Mesenchymal stem cell (in vitro differentiated cells and primary cell): Measurements from ENCODE around the gene SLC15A2.

ENCODE experiments used
- DNase-seq: peaks from one replicate; pipeline ENCODE4 v3.0.0-alpha.2; 2013
- H2AFZ ChIP-seq: one replicate; pipeline ENCODE4 v1.6.1; 2013; ENCODE audit warnings: low read depth, mild to moderate bottlenecking, control low read depth, inconsistent platforms, low read length, moderate library complexity
- H2AK5ac ChIP-seq: 2 replicates; pipeline ENCODE4 v1.6.1; 2013; ENCODE audit warnings: low read length, moderate library complexity, mild to moderate bottlenecking, inconsistent platforms; ENCODE audit not compliant: severe bottlenecking
- H2BK120ac ChIP-seq: one replicate; pipeline ENCODE4 v1.6.1; 2013; ENCODE audit warnings: low read depth, mild to moderate bottlenecking, inconsistent platforms, low read length, moderate library complexity
- H2BK12ac ChIP-seq, 2 experiments: one replicate each; pipeline ENCODE4 v1.6.1; 2013; ENCODE audit warnings: inconsistent platforms in 2 of 2, low read length in 2 of 2, mild to moderate bottlenecking in 2 of 2, moderate library complexity in 2 of 2, control low read depth in 1 of 2
- H2BK15ac ChIP-seq: one replicate; pipeline ENCODE4 v1.6.1; 2013; ENCODE audit warnings: mild to moderate bottlenecking, low read depth, inconsistent platforms; ENCODE audit not compliant: poor library complexity, severe bottlenecking
- H2BK5ac ChIP-seq: 2 replicates; pipeline ENCODE4 v1.6.1; 2013; ENCODE audit warnings: low read depth, mild to moderate bottlenecking, low read length, control low read depth, inconsistent platforms; ENCODE audit not compliant: poor library complexity, severe bottlenecking
- H3K14ac ChIP-seq, 2 experiments: one replicate each; pipeline ENCODE4 v1.6.1; 2013; ENCODE audit warnings: inconsistent platforms in 2 of 2, low read length in 2 of 2, control low read depth in 1 of 2, mild to moderate bottlenecking in 1 of 2, moderate library complexity in 1 of 2
- H3K18ac ChIP-seq, 2 experiments: one replicate each; pipeline ENCODE4 v1.6.1; 2013; ENCODE audit warnings: inconsistent platforms in 2 of 2, low read length in 2 of 2, control low read depth in 1 of 2, low read depth in 1 of 2, mild to moderate bottlenecking in 1 of 2
- H3K23ac ChIP-seq, 2 experiments: one replicate each; pipeline ENCODE4 v1.6.1; 2013; ENCODE audit warnings: inconsistent platforms in 2 of 2, low read length in 2 of 2, mild to moderate bottlenecking in 2 of 2, moderate library complexity in 2 of 2, control low read depth in 1 of 2
- H3K27ac ChIP-seq: 2 replicates; pipeline ENCODE4 v1.5.1; 2013; ENCODE audit warnings: mild to moderate bottlenecking, moderate library complexity, low read length, control low read depth, inconsistent platforms; ENCODE audit not compliant: poor library complexity, severe bottlenecking
- H3K27me3 ChIP-seq, 2 experiments: 2 replicates each; pipeline versions ENCODE4 v1.6.1 to v1.7.0; 2013; ENCODE audit warnings: low read length in 2 of 2, mild to moderate bottlenecking in 2 of 2, moderate library complexity in 2 of 2, control low read depth in 1 of 2, inconsistent platforms in 1 of 2; ENCODE audit not compliant: control insufficient read depth in 1 of 2, insufficient read depth in 1 of 2
- H3K36me3 ChIP-seq, 2 experiments: 2 replicates each; pipeline versions ENCODE4 v1.6.1 to v1.7.0; 2013; ENCODE audit warnings: low read length in 2 of 2, control low read depth in 1 of 2, inconsistent platforms in 1 of 2, low read depth in 1 of 2, mild to moderate bottlenecking in 1 of 2; ENCODE audit not compliant: insufficient read depth in 2 of 2, control insufficient read depth in 1 of 2
- H3K4ac ChIP-seq, 2 experiments: one replicate each; pipeline ENCODE4 v1.6.1; 2013; ENCODE audit warnings: inconsistent platforms in 2 of 2, low read length in 2 of 2, mild to moderate bottlenecking in 2 of 2, moderate library complexity in 2 of 2, control low read depth in 1 of 2, low read depth in 1 of 2
- H3K4me1 ChIP-seq: 2 replicates; pipeline ENCODE4 v1.6.1; 2013; ENCODE audit warnings: low read depth, low read length, control low read depth; ENCODE audit not compliant: control insufficient read depth, insufficient read depth
- H3K4me2 ChIP-seq: 2 replicates; pipeline ENCODE4 v1.6.1; 2013; ENCODE audit warnings: low read length, mild to moderate bottlenecking, inconsistent platforms; ENCODE audit not compliant: poor library complexity, severe bottlenecking
- H3K4me3 ChIP-seq, 2 experiments: 2 replicates each; pipeline versions ENCODE4 v1.5.1 to v1.7.0; 2013; ENCODE audit warnings: low read length in 2 of 2, mild to moderate bottlenecking in 2 of 2, control low read depth in 1 of 2, low read depth in 1 of 2; ENCODE audit not compliant: insufficient read depth in 1 of 2
- H3K79me1 ChIP-seq: replicated peaks from 2 replicates; pipeline ENCODE4 v1.6.1; 2013; ENCODE audit warnings: mild to moderate bottlenecking, control low read depth, low read length, inconsistent platforms; ENCODE audit not compliant: poor library complexity, severe bottlenecking
- H3K9ac ChIP-seq: 2 replicates; pipeline ENCODE4 v1.7.0; 2013; ENCODE audit warnings: mild to moderate bottlenecking, low read length, moderate library complexity
- H3K9me3 ChIP-seq: 2 replicates; pipeline ENCODE4 v1.7.0; 2013; ENCODE audit warnings: mild to moderate bottlenecking, low read length; ENCODE audit not compliant: control insufficient read depth
- H4K8ac ChIP-seq: one replicate; pipeline ENCODE4 v1.6.1; 2013; ENCODE audit warnings: inconsistent platforms, mild to moderate bottlenecking, low read length, moderate library complexity
- H4K91ac ChIP-seq: one replicate; pipeline ENCODE4 v1.6.1; 2013; ENCODE audit warnings: mild to moderate bottlenecking, low read length, inconsistent platforms
- WGBS: methylation state at CpG from one replicate; pipeline ENCODE4 v1.1.7; 2013; ENCODE audit warnings: mixed read lengths; 5-methylcytosine and 5-hydroxymethylcytosine counted together

The SLC15A2 gene

DNA sequence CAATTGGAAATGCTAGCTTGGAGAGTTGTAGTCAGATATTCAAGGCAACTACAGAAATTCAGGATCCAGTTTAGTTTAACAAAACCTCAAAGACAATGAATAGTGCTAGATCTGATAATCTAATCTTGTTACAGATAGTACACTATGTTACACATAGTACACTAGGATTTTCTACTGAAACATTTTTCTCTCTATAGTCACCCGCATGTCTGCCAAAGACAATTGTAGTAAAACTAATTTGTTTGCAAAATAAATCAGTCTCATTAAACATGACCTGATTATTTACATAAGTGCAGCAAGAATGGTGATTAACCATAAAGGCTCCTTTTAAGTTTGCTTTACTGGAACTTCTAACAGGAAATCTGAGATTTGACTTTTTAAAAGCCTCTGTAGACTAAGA lies 75.8 kb downstream of the SLC15A2 start:
- H3K79me1 ChIP-seq: no peaks in the 10 kb centered on the region
- no peak overlapping the region for H2BK5ac ChIP-seq
- no peak overlapping the region for H4K91ac ChIP-seq
- no peak overlapping the region for H4K8ac ChIP-seq
- peak; percentile 1 for DNase-seq
- no peak overlapping the region for H2BK120ac ChIP-seq
- H3K9me3 ChIP-seq: peaks cover 7% of the 10 kb centered on the region
- H3K27ac ChIP-seq: no peak overlapping the region
- no CpG with 5 or more reads among the region's 1 CpG for WGBS
- H3K27me3 ChIP-seq: no peaks in the 10 kb centered on the region
- no peak overlapping the region for H3K9ac ChIP-seq
- H2BK12ac ChIP-seq: no peak overlapping the region
- H2AK5ac ChIP-seq: no peak overlapping the region
- no peak overlapping the region for H3K18ac ChIP-seq
- no peaks in the 10 kb centered on the region for H3K36me3 ChIP-seq
- no peak overlapping the region for H3K4me3 ChIP-seq
- no peaks in the 10 kb centered on the region for H3K4me1 ChIP-seq
- no peak overlapping the region for H2BK15ac ChIP-seq
- no peak overlapping the region for H3K4ac ChIP-seq
- H3K14ac ChIP-seq: no peak overlapping the region
- no peak overlapping the region for H3K23ac ChIP-seq
- H3K4me2 ChIP-seq: no peak overlapping the region
- H2AFZ ChIP-seq: no peak overlapping the region

DNA sequence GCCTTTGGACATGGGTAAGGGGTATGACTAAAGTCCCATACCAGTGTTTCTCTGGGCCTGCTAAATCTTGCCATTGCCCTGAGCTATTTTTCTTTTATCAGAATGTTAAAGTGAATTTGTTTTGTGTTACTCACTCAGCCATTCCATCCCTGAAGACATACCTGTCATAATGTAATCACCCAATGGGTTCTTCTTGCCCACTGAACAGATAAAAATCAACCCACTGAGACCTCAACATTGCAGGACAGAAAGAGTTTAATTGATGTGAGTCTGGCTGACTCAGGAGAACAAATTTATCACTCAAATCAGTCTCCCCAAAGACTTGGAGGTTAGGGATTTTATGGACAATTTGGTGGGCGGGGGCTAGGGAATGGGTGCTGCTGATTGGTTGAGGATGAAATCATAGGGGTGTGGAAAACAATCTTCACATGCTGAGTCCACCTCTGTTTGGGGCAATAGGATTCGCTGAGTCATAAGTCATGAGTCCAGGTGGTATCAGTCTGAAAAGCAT lies 80.5 kb downstream of the SLC15A2 start:
- WGBS: 72% methylated on average over 1 of the region's 2 CpGs
- Histone ChIP-seq H4K8ac (no peak overlapping the region), H3K27me3 (no peaks in the 10 kb centered on the region)

DNA sequence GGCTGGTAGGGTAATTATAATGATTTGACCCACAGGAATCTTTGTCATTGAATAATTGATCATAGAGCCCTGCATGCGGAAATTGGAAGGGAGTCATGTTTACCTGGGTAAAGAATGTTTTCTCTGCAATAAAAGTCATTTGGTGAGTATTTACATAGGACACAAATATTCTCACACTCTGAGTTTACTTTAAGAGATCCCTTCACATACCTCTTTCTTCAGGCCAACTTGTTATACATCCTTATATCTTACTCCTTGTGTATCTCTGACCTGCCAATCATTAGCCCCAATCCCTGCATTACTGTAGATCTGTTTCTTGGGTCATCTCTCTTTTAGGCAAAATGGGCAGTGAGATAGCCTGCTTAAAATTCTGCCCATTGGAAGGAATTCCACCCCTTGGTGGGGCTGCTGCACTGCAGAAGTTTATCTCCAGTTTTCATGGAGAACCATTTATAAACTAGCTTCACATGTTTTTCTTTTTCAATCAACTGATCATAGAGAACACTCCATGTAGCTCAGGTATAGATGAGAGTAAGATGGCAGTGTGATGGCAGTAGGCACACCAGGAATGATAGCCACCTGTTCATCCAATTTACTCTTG lies 81.6 kb downstream of the SLC15A2 start:
- no peak overlapping the region for H4K8ac ChIP-seq
- no peak overlapping the region for H2AK5ac ChIP-seq
- H3K23ac ChIP-seq: no peak overlapping the region
- no peak overlapping the region for H3K9ac ChIP-seq
- H3K18ac ChIP-seq: no peak overlapping the region
- no peak overlapping the region for H2BK12ac ChIP-seq
- no peak overlapping the region for H4K91ac ChIP-seq
- H2BK120ac ChIP-seq: no peak overlapping the region
- H3K4me3 ChIP-seq: no peak overlapping the region
- no CpG with 5 or more reads among the region's 1 CpG for WGBS
- DNase-seq: no peak
- no peak overlapping the region for H2BK5ac ChIP-seq
- no peaks in the 10 kb centered on the region for H3K79me1 ChIP-seq
- H3K27me3 ChIP-seq: no peaks in the 10 kb centered on the region
- no peaks in the 10 kb centered on the region for H3K4me1 ChIP-seq
- H3K27ac ChIP-seq: no peak overlapping the region
- H3K36me3 ChIP-seq: no peaks in the 10 kb centered on the region
- peaks cover 7% of the 10 kb centered on the region for H3K9me3 ChIP-seq
- H3K14ac ChIP-seq: no peak overlapping the region
- H3K4ac ChIP-seq: no peak overlapping the region
- no peak overlapping the region for H3K4me2 ChIP-seq
- no peak overlapping the region for H2AFZ ChIP-seq
- no peak overlapping the region for H2BK15ac ChIP-seq

More for the DNA sequence above, 80.5 kb downstream of the SLC15A2 start:
- no peaks in the 10 kb centered on the region for H3K4me1 ChIP-seq
- no peak overlapping the region for H3K4me3 ChIP-seq
- H2BK5ac ChIP-seq: no peak overlapping the region
- no peak overlapping the region for H3K18ac ChIP-seq
- no peak overlapping the region for H3K4me2 ChIP-seq
- no peak overlapping the region for H2BK12ac ChIP-seq
- no peaks in the 10 kb centered on the region for H3K79me1 ChIP-seq
- H3K14ac ChIP-seq: no peak overlapping the region
- no peaks in the 10 kb centered on the region for H3K36me3 ChIP-seq
- no peak for DNase-seq
- H2AFZ ChIP-seq: no peak overlapping the region
- no peak overlapping the region for H3K23ac ChIP-seq
- peaks cover 7% of the 10 kb centered on the region for H3K9me3 ChIP-seq
- H3K4ac ChIP-seq: no peak overlapping the region
- no peak overlapping the region for H2AK5ac ChIP-seq
- H2BK15ac ChIP-seq: no peak overlapping the region
- no peak overlapping the region for H2BK120ac ChIP-seq
- H4K91ac ChIP-seq: no peak overlapping the region
- no peak overlapping the region for H3K27ac ChIP-seq
- no peak overlapping the region for H3K9ac ChIP-seq

DNA sequence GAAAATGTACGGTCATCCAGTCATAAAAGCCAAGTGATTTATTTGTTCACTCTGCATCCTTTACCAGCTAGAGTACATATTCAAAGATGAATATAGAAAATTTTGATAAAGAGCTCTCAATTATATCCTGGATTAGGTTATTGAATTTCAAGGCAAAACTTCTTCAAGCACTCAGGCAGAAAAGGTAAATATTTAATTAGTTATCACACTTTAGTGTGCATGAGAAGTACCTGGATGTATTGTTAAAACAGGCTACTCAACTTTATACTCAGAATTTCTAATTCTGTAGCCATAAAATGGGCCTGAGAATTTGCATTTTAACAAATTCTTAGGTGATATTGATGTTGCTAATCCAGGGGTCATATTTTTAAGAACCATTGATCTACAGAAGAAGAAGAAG lies 82.5 kb downstream of the SLC15A2 start:
- Histone ChIP-seq H3K4me1 (no peaks in the 10 kb centered on the region), H2BK5ac (no peak overlapping the region), H3K4ac (no peak overlapping the region), H3K4me3 (no peak overlapping the region), H3K27ac (no peak overlapping the region), H2BK12ac (no peak overlapping the region), H3K36me3 (no peaks in the 10 kb centered on the region), H3K18ac (no peak overlapping the region), H2BK120ac (no peak overlapping the region), H4K91ac (no peak overlapping the region), H3K9me3 (peaks cover 7% of the 10 kb centered on the region), H2BK15ac (no peak overlapping the region), H3K4me2 (no peak overlapping the region), H4K8ac (no peak overlapping the region), H2AFZ (no peak overlapping the region), H3K23ac (no peak overlapping the region), H2AK5ac (no peak overlapping the region), H3K27me3 (no peaks in the 10 kb centered on the region), H3K79me1 (no peaks in the 10 kb centered on the region), H3K14ac (no peak overlapping the region), H3K9ac (no peak overlapping the region)
- DNase-seq: no peak
- no CpG with 5 or more reads among the region's 1 CpG for WGBS
